IMR-90 (cell line): ENCODE measurements around the gene CENPF. TPM values are rescaled to one million over a fixed set of nuclear protein-coding genes. Genes with fewer than 3 reads are reported as not detected.

ENCODE experiments used
- ATAC-seq: fragments of 200-7000 bp; cut with Tn5 transposase; 2 replicates; pipeline ENCODE4 v1.9.1; 2020; ENCODE audit warnings: low read depth, mild to moderate bottlenecking, moderate library complexity
- BruUV-seq: library from RNA; stranded (reverse); fragments of 400-500 nt; replicated peaks from 2 replicates; lab custom pipeline; 2021; lab: Mats Ljungman, UMichigan
- CTCF ChIA-PET: fragments of 300-600 bp; formaldehyde crosslinking; extraction: SDS; loops from one replicate; lab custom pipeline; 2021; ENCODE audit warnings: antibody characterized with exemption; lab: Yijun Ruan, JAX
- POLR2A ChIA-PET: fragments of 300-600 bp; sonication (Branson Sonifier 250); formaldehyde crosslinking; loops from one replicate; lab custom pipeline; 2022; ENCODE audit warnings: antibody characterized with exemption; ENCODE audit not compliant: unreplicated experiment; lab: Charles Lee
- DNase-seq: peaks from one replicate; pipeline ENCODE4 v3.0.0; 2013
- H2AFZ ChIP-seq: replicated peaks from 2 replicates; pipeline ENCODE3; 2013; ENCODE audit warnings: low read length, mild to moderate bottlenecking; ENCODE audit not compliant: poor library complexity
- H2AK5ac ChIP-seq: 2 replicates; pipeline ENCODE4 v1.6.1; 2013; ENCODE audit warnings: low read depth, low read length, inconsistent platforms
- H2AK9ac ChIP-seq: replicated peaks from 2 replicates; pipeline ENCODE3; 2013; ENCODE audit warnings: mild to moderate bottlenecking, low read depth, low read length, moderate library complexity; ENCODE audit not compliant: poor library complexity
- H2BK120ac ChIP-seq: 2 replicates; pipeline ENCODE4 v1.6.1; 2013; ENCODE audit warnings: low read depth, low read length, inconsistent platforms
- H2BK15ac ChIP-seq: 3 replicates; pipeline ENCODE4 v1.6.1; 2013; ENCODE audit warnings: low read depth, low read length, inconsistent platforms
- H2BK20ac ChIP-seq: 2 replicates; pipeline ENCODE4 v1.6.1; 2013; ENCODE audit warnings: low read depth, mild to moderate bottlenecking, inconsistent platforms, low read length, moderate library complexity
- H2BK5ac ChIP-seq: 2 replicates; pipeline ENCODE4 v1.6.1; 2013; ENCODE audit warnings: mild to moderate bottlenecking, low read depth, low read length, inconsistent platforms; ENCODE audit not compliant: poor library complexity, severe bottlenecking
- H3K14ac ChIP-seq: replicated peaks from 2 replicates; pipeline ENCODE4 v1.6.1; 2013; ENCODE audit warnings: low read depth, low read length, inconsistent platforms
- H3K18ac ChIP-seq: 2 replicates; pipeline ENCODE4 v1.6.1; 2013; ENCODE audit warnings: low read depth, low read length, control low read depth
- H3K23ac ChIP-seq: 2 replicates; pipeline ENCODE4 v1.6.1; 2013; ENCODE audit warnings: low read depth, low read length, inconsistent platforms
- H3K27ac ChIP-seq: 2 replicates; pipeline ENCODE4 v1.5.1; 2013; ENCODE audit warnings: mild to moderate bottlenecking, control low read depth, low read length; ENCODE audit not compliant: insufficient read depth
- H3K27me3 ChIP-seq: 2 replicates; pipeline ENCODE4 v1.6.1; 2013; ENCODE audit warnings: low read length; ENCODE audit not compliant: control insufficient read depth, insufficient read depth
- H3K36me3 ChIP-seq: 2 replicates; pipeline ENCODE4 v1.6.1; 2013; ENCODE audit warnings: low read length, mixed read lengths; ENCODE audit not compliant: control insufficient read depth, insufficient read depth
- H3K4ac ChIP-seq: 2 replicates; pipeline ENCODE4 v1.6.1; 2013; ENCODE audit warnings: low read depth, low read length, inconsistent platforms
- H3K4me1 ChIP-seq: 2 replicates; pipeline ENCODE4 v1.6.1; 2013; ENCODE audit warnings: low read length, mixed read lengths; ENCODE audit not compliant: control insufficient read depth, insufficient read depth
- H3K4me2 ChIP-seq: 2 replicates; pipeline ENCODE4 v1.6.1; 2013; ENCODE audit warnings: low read depth, mild to moderate bottlenecking, control low read depth, low read length, moderate library complexity
- H3K4me3 ChIP-seq: 2 replicates; pipeline ENCODE4 v1.5.1; 2013; ENCODE audit warnings: low read depth, mild to moderate bottlenecking, control low read depth, low read length, moderate library complexity; ENCODE audit not compliant: insufficient read depth
- H3K56ac ChIP-seq: 2 replicates; pipeline ENCODE4 v1.6.1; 2013; ENCODE audit warnings: low read length, inconsistent platforms; ENCODE audit not compliant: insufficient read depth; ENCODE audit errors: extremely low read depth
- H3K79me1 ChIP-seq, 2 experiments: 2 replicates each; pipeline ENCODE4 v1.6.1; 2013; ENCODE audit warnings: low read length in 2 of 2, inconsistent platforms in 1 of 2, low read depth in 1 of 2
- H3K9ac ChIP-seq: 2 replicates; pipeline ENCODE4 v1.6.1; 2013; ENCODE audit warnings: low read depth, low read length, control low read depth
- H3K9me1 ChIP-seq: 2 replicates; pipeline ENCODE4 v1.6.1; 2013; ENCODE audit warnings: low read length, inconsistent platforms; ENCODE audit not compliant: insufficient read depth
- H3K9me3 ChIP-seq: 2 replicates; pipeline ENCODE4 v1.6.1; 2013; ENCODE audit warnings: low read length; ENCODE audit not compliant: control insufficient read depth, insufficient read depth
- H4K20me1 ChIP-seq: 2 replicates; pipeline ENCODE4 v1.6.1; 2013; ENCODE audit warnings: low read length, inconsistent platforms; ENCODE audit not compliant: insufficient read depth
- H4K5ac ChIP-seq: 2 replicates; pipeline ENCODE4 v1.6.1; 2013; ENCODE audit warnings: mild to moderate bottlenecking, low read depth, low read length, control low read depth
- H4K8ac ChIP-seq, 2 experiments: 2 replicates each; pipeline ENCODE4 v1.6.1; 2013; ENCODE audit warnings: low read depth in 2 of 2, low read length in 2 of 2, control low read depth in 1 of 2, inconsistent platforms in 1 of 2
- H4K91ac ChIP-seq: 2 replicates; pipeline ENCODE4 v1.6.1; 2013; ENCODE audit warnings: low read depth, low read length, inconsistent platforms; ENCODE audit not compliant: insufficient read depth
- BHLHE40 ChIP-seq: fragments of 150-350 bp; IDR thresholded peaks from 2 replicates; pipeline ENCODE4 v1.6.1; 2016; ENCODE audit warnings: mild to moderate bottlenecking, low read depth, low read length
- CEBPB ChIP-seq: IDR thresholded peaks from 2 replicates; pipeline ENCODE4 v1.6.1; 2012; ENCODE audit warnings: low read depth, low read length, improper control_type of control experiment
- CHD1 ChIP-seq: IDR thresholded peaks from 2 replicates; pipeline ENCODE4 v1.6.1; 2012; ENCODE audit warnings: low read depth, low read length, improper control_type of control experiment
- ELK1 ChIP-seq: fragments of 150-350 bp; IDR thresholded peaks from 2 replicates; pipeline ENCODE4 v1.6.1; 2016; ENCODE audit warnings: low read depth, mild to moderate bottlenecking, low read length, moderate library complexity, borderline replicate concordance
- FOS ChIP-seq: fragments of 150-350 bp; IDR thresholded peaks from 2 replicates; pipeline ENCODE4 v1.6.1; 2016; ENCODE audit warnings: low read depth, low read length
- MAFK ChIP-seq: IDR thresholded peaks from 2 replicates; pipeline ENCODE4 v1.6.1; 2012; ENCODE audit warnings: low read depth, low read length, improper control_type of control experiment
- MAZ ChIP-seq: IDR thresholded peaks from 2 replicates; pipeline ENCODE4 v1.6.1; 2012; ENCODE audit warnings: low read depth, mild to moderate bottlenecking, low read length, improper control_type of control experiment, moderate library complexity, borderline replicate concordance
- MXI1 ChIP-seq: IDR thresholded peaks from 2 replicates; pipeline ENCODE4 v1.6.1; 2012; ENCODE audit warnings: low read depth, mild to moderate bottlenecking, low read length, moderate library complexity, borderline replicate concordance
- NFE2L2 ChIP-seq: fragments of 150-350 bp; IDR thresholded peaks from 2 replicates; pipeline ENCODE4 v1.6.1; 2016; ENCODE audit warnings: low read depth, mild to moderate bottlenecking, low read length
- POLR2A ChIP-seq: IDR thresholded peaks from 2 replicates; pipeline ENCODE4 v1.6.1; 2012; ENCODE audit warnings: mild to moderate bottlenecking, low read depth, low read length
- RAD21 ChIP-seq: IDR thresholded peaks from 2 replicates; pipeline ENCODE4 v1.6.1; 2012; ENCODE audit warnings: low read length, improper control_type of control experiment
- RCOR1 ChIP-seq: IDR thresholded peaks from 2 replicates; pipeline ENCODE4 v1.6.1; 2012; ENCODE audit warnings: mild to moderate bottlenecking, low read length, improper control_type of control experiment; ENCODE audit not compliant: insufficient replicate concordance
- RFX5 ChIP-seq: IDR thresholded peaks from 2 replicates; pipeline ENCODE4 v1.8.0; 2012; ENCODE audit warnings: low read depth, mild to moderate bottlenecking, low read length, moderate library complexity
- SMC3 ChIP-seq: fragments of 150-350 bp; IDR thresholded peaks from 2 replicates; pipeline ENCODE4 v1.6.1; 2016; ENCODE audit warnings: low read depth, mild to moderate bottlenecking, antibody characterized with exemption, low read length, moderate library complexity
- USF2 ChIP-seq: fragments of 150-350 bp; IDR thresholded peaks from 2 replicates; pipeline ENCODE4 v1.6.1; 2017; ENCODE audit warnings: mild to moderate bottlenecking, antibody characterized with exemption, low read length, low read depth
- WGBS, 2 experiments: methylation state at CpG; one replicate each; pipeline versions ENCODE4 v1.1.5 to v1.1.7; 2013; ENCODE audit warnings: missing lambda C conversion rate in 2 of 2; ENCODE audit not compliant: insufficient read length in 1 of 2; ENCODE audit errors: extremely low coverage in 2 of 2; 5-methylcytosine and 5-hydroxymethylcytosine counted together
- dilution Hi-C: fragments of 300-500 bp; cut with HindIII; formaldehyde crosslinking; loops from one replicate; pipeline ENCODE4 v1.14.3; 2018; ENCODE audit warnings: low sequenced_read_pairs; ENCODE audit not compliant: unreplicated experiment
- in situ Hi-C: fragments of 300-500 bp; cut with MboI; formaldehyde crosslinking; loops from 3 replicates; pipeline ENCODE4 v1.14.3; 2019; ENCODE audit warnings: low sequenced_read_pairs, inconsistent platforms, mixed read lengths
- intact Hi-C: fragments of 100-400 bp; cut with micrococcal nuclease; formaldehyde crosslinking; loops from 2 replicates; pipeline ENCODE4 v1.10.0; 2022
- polyA plus RNA-seq, 3 experiments: library from polyadenylated mRNA; depleted of rRNA; stranded (reverse); fragments of >200 nt; gene quantifications; 2 replicates each; pipeline ENCODE4 v1.2.3, GENCODE V29; 2012; ENCODE audit warnings: low replicate concordance in 1 of 3
- total RNA-seq: library from RNA; depleted of rRNA; stranded (reverse); fragments of >200 nt; gene quantifications from 2 replicates; pipeline ENCODE4 v1.2.3, GENCODE V29; 2012
- TF ChIP-seq, protein P1 (sequence below): conservative IDR thresholded peaks from 2 replicates; pipeline ENCODE4 v1.5.1; 2012; ENCODE audit warnings: mild to moderate bottlenecking, low read depth, low read length, improper control_type of control experiment

CENPF gene
- total and polyA plus RNA-seq, 2 of the 4 experiments (the other 2 are of a cell fraction): 20.9 to 51.8 TPM

DNA sequence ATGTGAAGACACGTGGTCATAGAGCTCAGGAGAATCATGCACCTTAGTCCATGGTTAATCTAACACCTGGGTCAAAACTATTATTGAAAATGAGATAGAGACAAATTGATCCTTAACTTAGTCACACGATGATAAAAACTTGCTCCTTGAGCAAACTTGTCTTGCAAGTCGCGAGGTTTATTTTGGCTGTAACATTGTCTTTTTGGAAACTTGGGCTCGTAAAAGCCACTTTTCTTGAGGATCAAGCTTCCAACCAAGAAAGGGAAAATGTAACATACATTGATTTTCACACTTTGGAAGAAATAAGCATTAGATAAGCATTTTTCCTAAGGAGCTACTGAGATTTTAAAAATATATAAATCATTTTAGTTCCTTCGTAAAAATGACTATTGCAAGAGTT, 19.9 kb upstream of the CENPF start:
- H3K4me1 ChIP-seq: peaks cover 2% of the 10 kb centered on the region; the same call in 1 of the 2 replicates
- DNase-seq (no peak), ATAC-seq (no peak)
- TF ChIP-seq SMC3 (no peak), POLR2A (no peak), RCOR1 (no peak), MXI1 (no peak), RAD21 (no peak), MAFK (no peak), NFE2L2 (no peak), BHLHE40 (no peak), CHD1 (no peak), RFX5 (no peak), USF2 (no peak), CEBPB (no peak), MAZ (no peak), FOS (no peak), ELK1 (no peak)
- TF ChIP-seq, protein P1, sequence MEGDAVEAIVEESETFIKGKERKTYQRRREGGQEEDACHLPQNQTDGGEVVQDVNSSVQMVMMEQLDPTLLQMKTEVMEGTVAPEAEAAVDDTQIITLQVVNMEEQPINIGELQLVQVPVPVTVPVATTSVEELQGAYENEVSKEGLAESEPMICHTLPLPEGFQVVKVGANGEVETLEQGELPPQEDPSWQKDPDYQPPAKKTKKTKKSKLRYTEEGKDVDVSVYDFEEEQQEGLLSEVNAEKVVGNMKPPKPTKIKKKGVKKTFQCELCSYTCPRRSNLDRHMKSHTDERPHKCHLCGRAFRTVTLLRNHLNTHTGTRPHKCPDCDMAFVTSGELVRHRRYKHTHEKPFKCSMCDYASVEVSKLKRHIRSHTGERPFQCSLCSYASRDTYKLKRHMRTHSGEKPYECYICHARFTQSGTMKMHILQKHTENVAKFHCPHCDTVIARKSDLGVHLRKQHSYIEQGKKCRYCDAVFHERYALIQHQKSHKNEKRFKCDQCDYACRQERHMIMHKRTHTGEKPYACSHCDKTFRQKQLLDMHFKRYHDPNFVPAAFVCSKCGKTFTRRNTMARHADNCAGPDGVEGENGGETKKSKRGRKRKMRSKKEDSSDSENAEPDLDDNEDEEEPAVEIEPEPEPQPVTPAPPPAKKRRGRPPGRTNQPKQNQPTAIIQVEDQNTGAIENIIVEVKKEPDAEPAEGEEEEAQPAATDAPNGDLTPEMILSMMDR: no peak
- 0 out of 3 replicates have a peak overlapping the region, but pooled peaks have one; percentile 10 for H2BK15ac ChIP-seq
- H2AK5ac ChIP-seq: no peak overlapping the region
- H3K36me3 ChIP-seq: no peaks in the 10 kb centered on the region
- no peak overlapping the region for H3K56ac ChIP-seq
- H3K4ac ChIP-seq: no peak overlapping the region
- no peak overlapping the region for H3K9ac ChIP-seq
- peaks cover 2% of the 10 kb centered on the region; the same call in 1 of the 2 replicates for H3K9me1 ChIP-seq
- no peak overlapping the region for H3K27ac ChIP-seq
- in situ Hi-C loops (loop anchor here (10.0 kb wide), 1 partner anchor 368 kb away; no protein-coding TSS in a partner anchor), dilution Hi-C loops (no loop called here), intact Hi-C loops (loop anchor here (5.0 kb wide), 1 partner anchor 191 kb away; no protein-coding TSS in a partner anchor)
- no TSS peak for BruUV-seq
- H2AFZ ChIP-seq: no peak overlapping the region
- no peak overlapping the region for H4K8ac ChIP-seq
- CTCF ChIA-PET: interaction anchor here (1.1 to 1.8 kb wide), 2 partner anchors 9 to 30 kb away, joined by 4 to 5 read pairs; no protein-coding TSS in a partner anchor
- no peak overlapping the region for H2BK120ac ChIP-seq
- WGBS, 2 experiments: no CpG with 5 or more reads among the region's 6 CpGs
- H2BK20ac ChIP-seq: no peak overlapping the region
- no peak overlapping the region for H4K5ac ChIP-seq
- H2BK5ac ChIP-seq: no peak overlapping the region
- H3K23ac ChIP-seq: no peak overlapping the region
- H2AK9ac ChIP-seq: no peak overlapping the region
- H4K91ac ChIP-seq: no peak overlapping the region
- no peaks in the 10 kb centered on the region for H3K79me1 ChIP-seq
- POLR2A ChIA-PET: no interaction called here
- H4K20me1 ChIP-seq: no peaks in the 10 kb centered on the region
- H3K4me2 ChIP-seq: no peak overlapping the region
- H3K27me3 ChIP-seq: peaks cover 1% of the 10 kb centered on the region; the same call in 1 of the 2 replicates
- H3K9me3 ChIP-seq: no peaks in the 10 kb centered on the region
- H3K18ac ChIP-seq: no peak overlapping the region
- H3K4me3 ChIP-seq: no peak overlapping the region
- no peak overlapping the region for H3K14ac ChIP-seq
